ENCODE results near the gene FGF6.

DNA sequence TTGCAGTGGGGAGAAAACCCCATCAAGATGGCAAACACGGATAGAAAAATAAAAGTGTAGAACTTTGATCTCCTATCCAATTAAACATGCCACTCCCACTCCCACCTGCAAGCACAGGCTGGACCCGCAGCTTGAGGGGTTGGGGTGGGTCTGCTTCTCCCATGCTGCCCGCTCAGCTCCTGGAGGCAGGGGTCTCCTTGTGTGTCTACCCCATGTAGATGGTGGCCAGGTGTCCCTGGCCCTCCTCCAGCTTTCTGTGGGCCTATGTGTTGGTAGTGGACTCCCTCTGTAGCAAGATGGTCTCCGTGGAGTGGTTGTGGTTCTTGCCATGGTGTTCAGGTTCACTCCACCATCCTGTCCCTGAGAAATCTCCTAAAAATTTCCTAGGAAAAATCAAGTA lies 42.6 kb downstream of the FGF6 start:
- no peak for TF ChIP-seq EZH2phosphoT487 (IDR thresholded peaks at IDR 0.05)
- TF ChIP-seq, protein P1, sequence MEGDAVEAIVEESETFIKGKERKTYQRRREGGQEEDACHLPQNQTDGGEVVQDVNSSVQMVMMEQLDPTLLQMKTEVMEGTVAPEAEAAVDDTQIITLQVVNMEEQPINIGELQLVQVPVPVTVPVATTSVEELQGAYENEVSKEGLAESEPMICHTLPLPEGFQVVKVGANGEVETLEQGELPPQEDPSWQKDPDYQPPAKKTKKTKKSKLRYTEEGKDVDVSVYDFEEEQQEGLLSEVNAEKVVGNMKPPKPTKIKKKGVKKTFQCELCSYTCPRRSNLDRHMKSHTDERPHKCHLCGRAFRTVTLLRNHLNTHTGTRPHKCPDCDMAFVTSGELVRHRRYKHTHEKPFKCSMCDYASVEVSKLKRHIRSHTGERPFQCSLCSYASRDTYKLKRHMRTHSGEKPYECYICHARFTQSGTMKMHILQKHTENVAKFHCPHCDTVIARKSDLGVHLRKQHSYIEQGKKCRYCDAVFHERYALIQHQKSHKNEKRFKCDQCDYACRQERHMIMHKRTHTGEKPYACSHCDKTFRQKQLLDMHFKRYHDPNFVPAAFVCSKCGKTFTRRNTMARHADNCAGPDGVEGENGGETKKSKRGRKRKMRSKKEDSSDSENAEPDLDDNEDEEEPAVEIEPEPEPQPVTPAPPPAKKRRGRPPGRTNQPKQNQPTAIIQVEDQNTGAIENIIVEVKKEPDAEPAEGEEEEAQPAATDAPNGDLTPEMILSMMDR (IDR thresholded peaks at IDR 0.05): no peak
